Smooth muscle cell (in vitro differentiated cells): ENCODE results near the gene TSC22D1. TPM values are rescaled to one million over a fixed set of nuclear protein-coding genes. Genes with fewer than 3 reads are reported as not detected.

Experiments used
- DNase-seq: peaks from one replicate; lab custom pipeline; 2025; ENCODE audit not compliant: unreplicated experiment; lab: John Stamatoyannopoulos, UW
- H2AFZ ChIP-seq: fragments of 200-600 bp; sonication (generic); 2 replicates; pipeline ENCODE4 v1.6.0; 2016; ENCODE audit warnings: antibody characterized with exemption, low read depth, mild to moderate bottlenecking
- H3F3A ChIP-seq: fragments of 200-600 bp; sonication (generic); 2 replicates; pipeline ENCODE4 v1.6.0; 2017; ENCODE audit warnings: antibody characterized with exemption, low read depth
- H3K27ac ChIP-seq: fragments of 200-600 bp; sonication (generic); 2 replicates; pipeline ENCODE4 v1.5.1; 2016; ENCODE audit warnings: low read depth, mild to moderate bottlenecking
- H3K27me3 ChIP-seq: fragments of 200-600 bp; sonication (generic); 2 replicates; pipeline ENCODE4 v1.6.1; 2016; ENCODE audit warnings: low read depth, mild to moderate bottlenecking
- H3K36me3 ChIP-seq: fragments of 200-600 bp; sonication (generic); 2 replicates; pipeline ENCODE4 v1.5.1; 2016; ENCODE audit warnings: low read depth
- H3K4me1 ChIP-seq: fragments of 200-600 bp; sonication (generic); 2 replicates; pipeline ENCODE4 v1.5.1; 2016; ENCODE audit warnings: low read depth
- H3K4me2 ChIP-seq: fragments of 200-600 bp; sonication (generic); 2 replicates; pipeline ENCODE4 v1.6.0; 2016; ENCODE audit warnings: mild to moderate bottlenecking
- H3K4me3 ChIP-seq: fragments of 200-600 bp; sonication (generic); 2 replicates; pipeline ENCODE4 v1.5.1; 2016; ENCODE audit warnings: mild to moderate bottlenecking
- H3K79me2 ChIP-seq: fragments of 200-600 bp; sonication (generic); 2 replicates; pipeline ENCODE4 v1.6.0; 2016; ENCODE audit warnings: low read depth, mild to moderate bottlenecking
- H3K9ac ChIP-seq: fragments of 200-600 bp; sonication (generic); 2 replicates; pipeline ENCODE4 v1.6.0; 2016; ENCODE audit warnings: low read depth
- H3K9me3 ChIP-seq: fragments of 200-600 bp; sonication (generic); replicated peaks from 2 replicates; pipeline ENCODE4 v1.5.1; 2016; ENCODE audit warnings: low read depth
- H4K20me1 ChIP-seq: fragments of 200-600 bp; sonication (generic); 2 replicates; pipeline ENCODE4 v1.6.0; 2016; ENCODE audit warnings: low read depth
- WGBS: methylation state at CpG from one replicate; pipeline ENCODE4 v1.1.7; 2016; ENCODE audit warnings: low lambda C conversion rate; 5-methylcytosine and 5-hydroxymethylcytosine counted together
- polyA plus RNA-seq: library from polyadenylated mRNA; unstranded; fragments of >200 nt; fragmentation: Nextera tagmentation; extraction: Ambion mirVana; gene quantifications from 2 replicates; pipeline ENCODE4 v1.2.1, GENCODE V29; 2016
- total RNA-seq: library from RNA; depleted of rRNA; stranded (reverse); fragments of >200 nt; gene quantifications from 2 replicates; pipeline ENCODE4 v1.2.3, GENCODE V29; 2014
- TF ChIP-seq, protein P1 (sequence below): fragments of 200-600 bp; sonication (generic); IDR thresholded peaks from 2 replicates; pipeline ENCODE4 v1.5.1; 2017; ENCODE audit warnings: borderline replicate concordance, mild to moderate bottlenecking, antibody characterized with exemption; ENCODE audit not compliant: insufficient read depth, poor library complexity, severe bottlenecking

Gene TSC22D1
- total and polyA plus RNA-seq, 2 experiments from 2014 or later, result 117 to 159 TPM

DNA sequence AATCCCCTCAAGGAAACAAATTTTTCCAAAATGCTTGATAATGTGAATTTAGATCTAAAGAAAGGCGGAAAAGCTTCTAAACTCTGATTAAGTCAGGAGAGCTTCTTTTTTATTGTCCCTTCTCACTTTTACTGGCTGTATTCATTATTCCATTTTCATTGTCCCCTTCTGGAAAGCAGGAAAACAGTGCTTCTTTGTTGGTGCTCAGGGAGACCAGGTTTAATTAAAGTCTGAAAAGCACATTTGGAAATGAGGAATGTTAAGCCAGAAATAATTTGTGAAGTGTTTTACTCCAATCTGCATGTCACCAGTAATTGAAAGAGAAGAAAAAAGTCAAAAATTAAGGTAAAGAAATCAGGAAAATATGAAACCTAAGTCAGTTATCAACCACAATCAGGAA is 43.5 kb upstream of the TSC22D1 start:
- WGBS, result 92% methylated on average over 1 of the region's 1 CpG
- no peaks in the 10 kb centered on the region for H3K36me3 ChIP-seq
- no peak overlapping the region for H3K4me3 ChIP-seq
- H3F3A ChIP-seq, result no peaks in the 10 kb centered on the region
- no peak overlapping the region for H2AFZ ChIP-seq
- no peak overlapping the region for H3K4me2 ChIP-seq
- H3K79me2 ChIP-seq, result no peaks in the 10 kb centered on the region
- H4K20me1 ChIP-seq, result no peaks in the 10 kb centered on the region
- H3K9ac ChIP-seq, result no peak overlapping the region
- H3K27me3 ChIP-seq, result no peaks in the 10 kb centered on the region
- DNase-seq, result no peak
- H3K27ac ChIP-seq, result no peak overlapping the region
- no peaks in the 10 kb centered on the region for H3K9me3 ChIP-seq
- TF ChIP-seq, protein P1, sequence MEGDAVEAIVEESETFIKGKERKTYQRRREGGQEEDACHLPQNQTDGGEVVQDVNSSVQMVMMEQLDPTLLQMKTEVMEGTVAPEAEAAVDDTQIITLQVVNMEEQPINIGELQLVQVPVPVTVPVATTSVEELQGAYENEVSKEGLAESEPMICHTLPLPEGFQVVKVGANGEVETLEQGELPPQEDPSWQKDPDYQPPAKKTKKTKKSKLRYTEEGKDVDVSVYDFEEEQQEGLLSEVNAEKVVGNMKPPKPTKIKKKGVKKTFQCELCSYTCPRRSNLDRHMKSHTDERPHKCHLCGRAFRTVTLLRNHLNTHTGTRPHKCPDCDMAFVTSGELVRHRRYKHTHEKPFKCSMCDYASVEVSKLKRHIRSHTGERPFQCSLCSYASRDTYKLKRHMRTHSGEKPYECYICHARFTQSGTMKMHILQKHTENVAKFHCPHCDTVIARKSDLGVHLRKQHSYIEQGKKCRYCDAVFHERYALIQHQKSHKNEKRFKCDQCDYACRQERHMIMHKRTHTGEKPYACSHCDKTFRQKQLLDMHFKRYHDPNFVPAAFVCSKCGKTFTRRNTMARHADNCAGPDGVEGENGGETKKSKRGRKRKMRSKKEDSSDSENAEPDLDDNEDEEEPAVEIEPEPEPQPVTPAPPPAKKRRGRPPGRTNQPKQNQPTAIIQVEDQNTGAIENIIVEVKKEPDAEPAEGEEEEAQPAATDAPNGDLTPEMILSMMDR, result no peak
- peaks cover 24% of the 10 kb centered on the region for H3K4me1 ChIP-seq

DNA sequence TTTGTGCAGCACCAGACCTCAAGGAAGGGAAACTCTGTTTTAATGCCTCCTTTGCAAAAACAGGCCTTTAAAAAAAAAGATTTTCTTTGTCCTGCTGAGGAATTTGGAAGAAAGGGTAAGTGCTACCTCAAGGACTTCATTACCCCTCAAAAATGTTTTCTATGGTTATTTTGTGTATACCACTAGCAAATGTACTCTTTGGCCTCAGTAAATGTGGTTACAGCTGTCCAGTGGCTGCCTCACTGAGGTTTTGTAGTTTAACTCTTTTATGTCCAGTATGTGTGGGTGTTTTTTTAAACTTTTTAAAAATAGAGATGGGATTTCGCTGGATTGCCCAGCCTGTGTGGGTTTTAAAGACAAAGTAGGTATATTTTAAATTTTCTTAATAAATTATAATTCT is 42.2 kb upstream of the TSC22D1 start:
- 85% methylated on average over 1 of the region's 1 CpG for WGBS
- TF ChIP-seq, protein P1, result no peak
- H3K9ac ChIP-seq, result no peak overlapping the region
- peaks cover 24% of the 10 kb centered on the region for H3K4me1 ChIP-seq
- no peaks in the 10 kb centered on the region for H4K20me1 ChIP-seq
- no peaks in the 10 kb centered on the region for H3K9me3 ChIP-seq
- no peak overlapping the region for H3K4me3 ChIP-seq
- H3K36me3 ChIP-seq, result no peaks in the 10 kb centered on the region
- no peak for DNase-seq
- H3K79me2 ChIP-seq, result no peaks in the 10 kb centered on the region
- H3K27me3 ChIP-seq, result no peaks in the 10 kb centered on the region
- H3K4me2 ChIP-seq, result no peak overlapping the region
- no peak overlapping the region for H2AFZ ChIP-seq
- no peaks in the 10 kb centered on the region for H3F3A ChIP-seq
- H3K27ac ChIP-seq, result no peak overlapping the region

DNA sequence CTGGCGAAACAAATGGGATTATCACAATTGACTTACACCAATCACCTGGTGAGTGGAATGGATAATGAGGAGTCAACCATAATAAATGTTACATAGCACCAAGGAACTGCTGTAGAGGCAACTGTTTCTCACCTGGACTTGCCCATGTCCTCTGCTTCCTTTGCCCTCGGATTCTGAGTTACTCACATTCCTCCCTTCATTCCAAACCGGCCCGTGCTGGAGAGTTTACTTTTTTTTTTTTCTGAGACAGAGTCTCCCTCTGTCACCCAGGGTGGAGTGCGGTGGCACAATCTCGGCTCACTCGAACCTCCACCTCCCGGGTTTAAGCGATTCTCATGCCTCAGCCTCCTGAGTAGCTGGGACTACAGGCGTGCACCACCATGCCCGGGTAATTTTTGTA is 41.5 kb upstream of the TSC22D1 start:
- Histone ChIP-seq H3K9ac (no peak overlapping the region), H3F3A (no peaks in the 10 kb centered on the region), H3K9me3 (no peaks in the 10 kb centered on the region), H3K27ac (no peak overlapping the region), H3K79me2 (no peaks in the 10 kb centered on the region), H3K4me3 (no peak overlapping the region), H3K4me1 (peaks cover 20% of the 10 kb centered on the region), H3K36me3 (no peaks in the 10 kb centered on the region), H2AFZ (no peak overlapping the region), H3K27me3 (no peaks in the 10 kb centered on the region), H3K4me2 (no peak overlapping the region), H4K20me1 (no peaks in the 10 kb centered on the region)
- WGBS, result 77% methylated on average over 11 of the region's 11 CpGs
- no peak for DNase-seq
- TF ChIP-seq, protein P1, result no peak

DNA sequence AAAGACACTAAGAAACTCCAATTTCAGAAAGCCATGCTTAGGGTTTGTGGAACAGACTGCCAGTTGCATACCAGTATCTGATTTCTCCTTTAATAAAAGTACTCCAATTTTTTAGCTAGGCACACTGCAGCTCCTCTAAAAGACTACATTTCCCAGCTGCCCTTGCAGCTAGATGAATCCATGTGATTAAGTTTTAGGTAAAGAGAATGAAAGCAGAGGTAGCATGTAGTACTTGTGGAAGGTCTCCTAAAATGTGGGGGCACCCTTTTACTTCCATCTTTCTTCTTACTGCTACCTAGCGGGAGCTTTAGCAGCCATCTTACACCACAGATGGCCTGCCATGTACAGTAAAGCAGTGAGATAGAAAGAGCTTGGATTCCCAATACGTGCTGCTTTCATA is 33.0 kb upstream of the TSC22D1 start:
- no peaks in the 10 kb centered on the region for H3K9me3 ChIP-seq
- no peak overlapping the region for H3K4me2 ChIP-seq
- H3K36me3 ChIP-seq, result no peaks in the 10 kb centered on the region
- no peaks in the 10 kb centered on the region for H3F3A ChIP-seq
- no peaks in the 10 kb centered on the region for H3K79me2 ChIP-seq
- DNase-seq, result no peak
- H2AFZ ChIP-seq, result no peak overlapping the region
- no peaks in the 10 kb centered on the region for H3K4me1 ChIP-seq
- no peaks in the 10 kb centered on the region for H3K27me3 ChIP-seq
- no peak overlapping the region for H3K4me3 ChIP-seq
- WGBS, result 91% methylated on average over 2 of the region's 2 CpGs
- H3K27ac ChIP-seq, result no peak overlapping the region
- no peak overlapping the region for H3K9ac ChIP-seq
- TF ChIP-seq, protein P1, result no peak
- no peaks in the 10 kb centered on the region for H4K20me1 ChIP-seq
